ENCODE measurements around the gene ADAM33. TPM values are rescaled to one million over a fixed set of nuclear protein-coding genes. Genes with fewer than 3 reads are reported as not detected.

Gene ADAM33
- total and polyA plus RNA-seq, 2 experiments from 2014 or later = 2.8 to 6.0 TPM

DNA sequence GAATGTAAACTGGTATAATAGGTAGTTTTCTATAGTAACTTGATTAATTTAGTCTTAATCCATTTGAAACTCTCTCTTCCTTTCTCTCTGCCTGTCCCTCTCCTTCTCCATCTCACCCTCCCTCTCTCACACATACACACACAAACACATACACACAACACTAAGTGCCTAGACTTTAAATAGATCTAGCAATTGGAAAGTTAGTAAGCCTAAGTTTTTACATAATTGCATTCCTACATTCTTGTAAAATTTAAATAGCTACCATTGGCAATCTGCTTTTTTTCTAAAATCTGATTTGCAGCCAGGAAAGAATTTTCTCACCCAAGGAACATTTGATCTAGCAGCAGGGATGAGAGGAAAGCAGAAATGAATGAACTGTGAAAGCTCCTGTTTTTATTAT is 34.3 kb downstream of the ADAM33 start:
- no peaks in the 10 kb centered on the region for H3K79me2 ChIP-seq (replicated peaks; ENCODE audit: insufficient read depth)
- H3K4me1 Mint-ChIP-seq = peaks cover 4% of the 10 kb centered on the region; the same call in 2 of the 3 replicates
- no peak overlapping the region for H3K27ac ChIP-seq (ENCODE audit: low read depth)

More for the DNA sequence above, 34.3 kb downstream of the ADAM33 start:
- H3K4me3 Mint-ChIP-seq = no peak overlapping the region
- no peaks in the 10 kb centered on the region for H4K20me1 ChIP-seq (replicated peaks; ENCODE audit: insufficient read depth)
- H3K9me2 ChIP-seq (ENCODE audit: insufficient read depth) = no peaks in the 10 kb centered on the region
- H3K27me3 ChIP-seq (ENCODE audit: insufficient read depth) = no peaks in the 10 kb centered on the region
- no peak overlapping the region for H2AFZ ChIP-seq
- H3K9me3 Mint-ChIP-seq = no peaks in the 10 kb centered on the region
- TF ChIP-seq, protein P1, sequence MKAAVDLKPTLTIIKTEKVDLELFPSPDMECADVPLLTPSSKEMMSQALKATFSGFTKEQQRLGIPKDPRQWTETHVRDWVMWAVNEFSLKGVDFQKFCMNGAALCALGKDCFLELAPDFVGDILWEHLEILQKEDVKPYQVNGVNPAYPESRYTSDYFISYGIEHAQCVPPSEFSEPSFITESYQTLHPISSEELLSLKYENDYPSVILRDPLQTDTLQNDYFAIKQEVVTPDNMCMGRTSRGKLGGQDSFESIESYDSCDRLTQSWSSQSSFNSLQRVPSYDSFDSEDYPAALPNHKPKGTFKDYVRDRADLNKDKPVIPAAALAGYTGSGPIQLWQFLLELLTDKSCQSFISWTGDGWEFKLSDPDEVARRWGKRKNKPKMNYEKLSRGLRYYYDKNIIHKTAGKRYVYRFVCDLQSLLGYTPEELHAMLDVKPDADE (IDR thresholded peaks at IDR 0.05) = no peak
- TF ChIP-seq NANOG (IDR thresholded peaks at IDR 0.05; ENCODE audit: borderline replicate concordance) = no peak
- no peak for TF ChIP-seq ZNF462 (CRISPR knock-in tag; IDR thresholded peaks at IDR 0.05)
- no peak for TF ChIP-seq CREB1 (CRISPR knock-in tag; IDR thresholded peaks at IDR 0.05; ENCODE audit: low read depth)
- TF ChIP-seq, protein P2, sequence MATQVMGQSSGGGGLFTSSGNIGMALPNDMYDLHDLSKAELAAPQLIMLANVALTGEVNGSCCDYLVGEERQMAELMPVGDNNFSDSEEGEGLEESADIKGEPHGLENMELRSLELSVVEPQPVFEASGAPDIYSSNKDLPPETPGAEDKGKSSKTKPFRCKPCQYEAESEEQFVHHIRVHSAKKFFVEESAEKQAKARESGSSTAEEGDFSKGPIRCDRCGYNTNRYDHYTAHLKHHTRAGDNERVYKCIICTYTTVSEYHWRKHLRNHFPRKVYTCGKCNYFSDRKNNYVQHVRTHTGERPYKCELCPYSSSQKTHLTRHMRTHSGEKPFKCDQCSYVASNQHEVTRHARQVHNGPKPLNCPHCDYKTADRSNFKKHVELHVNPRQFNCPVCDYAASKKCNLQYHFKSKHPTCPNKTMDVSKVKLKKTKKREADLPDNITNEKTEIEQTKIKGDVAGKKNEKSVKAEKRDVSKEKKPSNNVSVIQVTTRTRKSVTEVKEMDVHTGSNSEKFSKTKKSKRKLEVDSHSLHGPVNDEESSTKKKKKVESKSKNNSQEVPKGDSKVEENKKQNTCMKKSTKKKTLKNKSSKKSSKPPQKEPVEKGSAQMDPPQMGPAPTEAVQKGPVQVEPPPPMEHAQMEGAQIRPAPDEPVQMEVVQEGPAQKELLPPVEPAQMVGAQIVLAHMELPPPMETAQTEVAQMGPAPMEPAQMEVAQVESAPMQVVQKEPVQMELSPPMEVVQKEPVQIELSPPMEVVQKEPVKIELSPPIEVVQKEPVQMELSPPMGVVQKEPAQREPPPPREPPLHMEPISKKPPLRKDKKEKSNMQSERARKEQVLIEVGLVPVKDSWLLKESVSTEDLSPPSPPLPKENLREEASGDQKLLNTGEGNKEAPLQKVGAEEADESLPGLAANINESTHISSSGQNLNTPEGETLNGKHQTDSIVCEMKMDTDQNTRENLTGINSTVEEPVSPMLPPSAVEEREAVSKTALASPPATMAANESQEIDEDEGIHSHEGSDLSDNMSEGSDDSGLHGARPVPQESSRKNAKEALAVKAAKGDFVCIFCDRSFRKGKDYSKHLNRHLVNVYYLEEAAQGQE (IDR thresholded peaks at IDR 0.05; ENCODE audit: unreplicated experiment) = no peak
- no peak for TF ChIP-seq EZH2 (IDR thresholded peaks at IDR 0.05; ENCODE audit: low read depth, unreplicated experiment)
- TF ChIP-seq ZNF114 (CRISPR knock-in tag; IDR thresholded peaks at IDR 0.05) = no peak
- TF ChIP-seq POLR2AphosphoS5 (IDR thresholded peaks at IDR 0.05; ENCODE audit: low read depth) = no peak
- TF ChIP-seq ZNF331 (CRISPR knock-in tag; IDR thresholded peaks at IDR 0.05; ENCODE audit: low read depth) = no peak
- TF ChIP-seq STAT1 (IDR thresholded peaks at IDR 0.05; ENCODE audit: unreplicated experiment) = no peak
- TF ChIP-seq, protein P3, sequence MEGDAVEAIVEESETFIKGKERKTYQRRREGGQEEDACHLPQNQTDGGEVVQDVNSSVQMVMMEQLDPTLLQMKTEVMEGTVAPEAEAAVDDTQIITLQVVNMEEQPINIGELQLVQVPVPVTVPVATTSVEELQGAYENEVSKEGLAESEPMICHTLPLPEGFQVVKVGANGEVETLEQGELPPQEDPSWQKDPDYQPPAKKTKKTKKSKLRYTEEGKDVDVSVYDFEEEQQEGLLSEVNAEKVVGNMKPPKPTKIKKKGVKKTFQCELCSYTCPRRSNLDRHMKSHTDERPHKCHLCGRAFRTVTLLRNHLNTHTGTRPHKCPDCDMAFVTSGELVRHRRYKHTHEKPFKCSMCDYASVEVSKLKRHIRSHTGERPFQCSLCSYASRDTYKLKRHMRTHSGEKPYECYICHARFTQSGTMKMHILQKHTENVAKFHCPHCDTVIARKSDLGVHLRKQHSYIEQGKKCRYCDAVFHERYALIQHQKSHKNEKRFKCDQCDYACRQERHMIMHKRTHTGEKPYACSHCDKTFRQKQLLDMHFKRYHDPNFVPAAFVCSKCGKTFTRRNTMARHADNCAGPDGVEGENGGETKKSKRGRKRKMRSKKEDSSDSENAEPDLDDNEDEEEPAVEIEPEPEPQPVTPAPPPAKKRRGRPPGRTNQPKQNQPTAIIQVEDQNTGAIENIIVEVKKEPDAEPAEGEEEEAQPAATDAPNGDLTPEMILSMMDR (conservative IDR thresholded peaks at IDR 0.05; ENCODE audit: low read depth in 2 of 2) = no peak
- no peak for TF ChIP-seq EZH2phosphoT487 (IDR thresholded peaks at IDR 0.05; ENCODE audit: unreplicated experiment)
- TF ChIP-seq JUNB (IDR thresholded peaks at IDR 0.05; ENCODE audit: unreplicated experiment) = no peak
- peaks cover 1% of the 10 kb centered on the region for H3K27me3 Mint-ChIP-seq (ENCODE audit: insufficient read depth, low read depth, poor library complexity)
- no peaks in the 10 kb centered on the region for H3K4me1 ChIP-seq (ENCODE audit: insufficient read depth)
- no peak overlapping the region for H3K4me2 ChIP-seq
- H3K4me3 ChIP-seq = no peak overlapping the region
- DNase-seq (ENCODE audit: low spot score) = no peak
- no peaks in the 10 kb centered on the region for H3F3A ChIP-seq (replicated peaks; ENCODE audit: low read depth)
- ATAC-seq = no peak
- no peaks in the 10 kb centered on the region; the same call in 2 of the 3 replicates for H3K36me3 Mint-ChIP-seq (ENCODE audit: low read depth)
- H3K36me3 ChIP-seq (ENCODE audit: insufficient read depth) = no peaks in the 10 kb centered on the region
- 0 out of 2 replicates have a peak overlapping the region, but pooled peaks have one; percentile 7 for H3K27ac Mint-ChIP-seq
